Non-pigmented ciliary epithelial cell (primary cell): ENCODE measurements around the gene YIF1B.

Experiments
- DNase-seq: peaks from one replicate; pipeline ENCODE4 v3.0.0-alpha.2; 2010; ENCODE audit warnings: low read depth

Gene YIF1B

DNA sequence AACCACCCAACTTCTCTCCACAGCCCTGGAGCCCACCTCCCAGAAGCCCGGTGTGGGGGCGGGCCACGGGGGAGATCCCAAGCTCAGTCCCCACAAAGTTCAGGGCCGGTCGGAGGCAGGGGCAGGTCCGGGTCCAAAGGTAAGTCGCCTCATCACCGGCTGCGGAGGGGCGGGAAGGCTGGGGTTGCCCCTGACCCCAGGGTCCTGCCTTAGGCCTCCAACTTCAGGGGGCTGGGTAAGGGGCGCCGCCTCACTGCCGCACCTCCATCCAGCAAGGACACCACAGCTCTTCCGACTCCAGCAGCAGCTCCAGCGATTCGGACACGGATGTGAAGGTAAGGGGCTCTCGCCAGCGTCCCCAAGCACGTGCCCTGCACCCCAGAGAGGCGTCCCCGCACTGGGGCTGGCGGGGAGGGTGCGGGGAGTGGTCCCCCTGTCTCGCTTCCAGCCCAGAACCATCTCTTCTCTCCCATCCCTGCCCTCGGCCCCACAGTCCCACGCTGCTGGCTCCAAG, 11.3 kb downstream of the YIF1B start:
- no peak for DNase-seq

GRCh38 chr19:38303517-38304351, 12.0 kb downstream of the YIF1B start, which contains the start of gene C19orf33:
TSS of gene C19orf33 (plus strand) at chr19:38304251. CDS start at chr19:38304262, 11 bp downstream.
- no peak for DNase-seq

- no peak for DNase-seq
These were observed 16.7 kb downstream of the YIF1B start for GRCh38 chr19:38298821-38299680.

GRCh38 chr19:38294090-38294489, 21.7 kb downstream of the YIF1B start:
- no peak for DNase-seq

DNA sequence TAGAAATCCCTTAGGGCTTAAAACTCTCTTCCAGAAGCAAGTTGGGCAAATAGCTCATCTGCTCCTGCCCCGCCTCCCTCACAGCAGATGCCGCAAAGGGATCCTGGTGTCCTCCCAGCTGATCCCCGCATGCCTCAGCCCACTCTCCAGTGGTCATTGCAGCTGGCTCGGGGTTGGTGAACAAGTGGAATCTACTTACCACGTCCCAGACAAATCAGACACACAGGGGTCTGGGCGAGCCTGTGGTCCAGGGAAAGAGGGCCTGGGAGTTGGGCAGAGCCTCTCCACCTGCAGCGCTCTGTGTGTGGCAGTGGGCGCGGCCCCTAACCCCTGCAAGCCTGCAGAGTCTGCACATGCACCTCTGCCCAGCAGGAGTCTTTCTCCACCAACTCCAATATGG, 22.5 kb downstream of the YIF1B start:
- no peak for DNase-seq

- no peak for DNase-seq
These were observed 23.9 kb downstream of the YIF1B start for GRCh38 chr19:38291855-38292254.

DNA sequence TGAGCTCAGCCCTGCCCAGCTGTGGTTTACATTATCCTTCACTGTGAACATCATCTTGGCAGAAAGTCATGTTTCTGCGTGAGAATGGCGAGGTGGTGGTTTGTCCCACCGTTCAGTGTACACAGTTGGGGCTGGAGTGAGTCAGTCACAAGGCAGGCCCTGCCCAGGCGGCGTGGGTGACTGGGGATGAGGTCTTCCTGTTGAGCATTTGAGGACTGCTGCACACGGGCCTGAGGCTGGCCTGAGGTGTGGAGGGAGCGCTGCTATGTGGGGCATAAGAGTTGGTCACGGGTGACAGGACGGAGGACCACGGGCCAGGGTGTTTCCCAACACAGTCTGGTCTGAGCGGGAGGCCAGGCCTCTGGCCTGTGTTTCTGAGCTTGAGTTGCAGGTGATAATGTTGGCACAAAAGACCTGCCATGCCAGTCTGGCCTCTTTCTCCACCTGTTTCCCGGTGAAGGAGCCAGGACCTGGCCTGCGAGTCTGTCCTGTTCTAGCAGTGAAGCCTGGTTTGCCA, 25.1 kb downstream of the YIF1B start:
- DNase-seq = peak; percentile 51

DNA sequence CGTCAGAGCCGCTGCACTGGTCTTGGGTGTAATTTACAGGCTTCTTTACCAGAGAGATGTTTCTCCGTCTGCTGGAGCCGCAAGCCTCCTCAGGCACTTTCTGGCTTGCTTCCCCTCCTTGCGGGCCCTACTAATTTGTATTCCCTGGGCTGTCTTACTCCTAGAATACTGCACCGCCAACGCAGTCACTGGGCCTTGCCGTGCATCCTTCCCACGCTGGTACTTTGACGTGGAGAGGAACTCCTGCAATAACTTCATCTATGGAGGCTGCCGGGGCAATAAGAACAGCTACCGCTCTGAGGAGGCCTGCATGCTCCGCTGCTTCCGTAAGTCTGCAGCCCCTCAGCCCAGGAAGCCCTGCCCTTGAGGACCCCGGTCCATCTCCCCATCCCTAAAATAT, 25.8 kb downstream of the YIF1B start:
- no peak for DNase-seq

- DNase-seq = no peak
These were observed 27.5 kb downstream of the YIF1B start for GRCh38 chr19:38288123-38288855.

DNA sequence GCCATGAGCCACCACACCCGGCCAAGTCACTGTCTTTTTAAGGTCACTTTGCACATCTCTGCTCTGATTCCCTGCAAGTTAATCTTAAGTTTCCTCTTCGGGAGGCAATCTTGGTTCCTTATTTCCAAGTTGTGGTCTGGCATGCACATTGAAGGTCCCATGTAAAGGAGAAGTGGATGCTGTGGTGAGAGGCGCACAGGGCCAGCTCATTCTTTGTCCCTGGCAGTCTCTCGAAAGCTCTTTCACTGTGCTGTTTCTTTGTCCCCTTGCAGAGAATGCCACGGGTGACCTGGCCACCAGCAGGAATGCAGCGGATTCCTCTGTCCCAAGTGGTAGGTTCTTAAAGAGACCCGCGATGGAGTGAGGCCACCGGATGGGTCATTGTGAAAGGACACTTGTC, 28.1 kb downstream of the YIF1B start:
- no peak for DNase-seq

DNA sequence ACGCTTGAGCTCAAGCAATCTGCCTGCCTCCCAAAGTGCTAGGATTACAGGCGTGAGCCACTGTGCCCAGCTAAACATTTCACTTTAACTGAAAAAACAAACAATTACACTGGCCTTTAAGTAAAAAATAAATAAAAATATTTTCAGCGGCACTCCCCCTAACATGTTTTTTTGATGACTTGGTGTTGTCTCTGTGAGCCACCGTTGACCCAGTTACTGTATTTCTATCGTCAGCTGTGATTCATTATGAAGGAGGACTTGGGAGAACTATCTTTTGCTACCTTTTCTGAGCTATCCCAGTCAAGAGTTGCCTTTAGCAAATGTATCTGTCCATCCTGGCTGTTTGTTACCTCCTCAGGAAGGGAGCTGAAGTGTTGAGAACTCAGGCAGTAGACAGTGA, 30.2 kb downstream of the YIF1B start:
- no peak for DNase-seq

GRCh38 chr19:38284422-38284821, 31.3 kb downstream of the YIF1B start:
- no peak for DNase-seq

- no peak for DNase-seq
These were observed 32.5 kb downstream of the YIF1B start for GRCh38 chr19:38283271-38283670.

GRCh38 chr19:38281811-38282566, 33.8 kb downstream of the YIF1B start:
- no peak for DNase-seq

GRCh38 chr19:38280030-38280921, 35.5 kb downstream of the YIF1B start:
- no peak for DNase-seq

DNA sequence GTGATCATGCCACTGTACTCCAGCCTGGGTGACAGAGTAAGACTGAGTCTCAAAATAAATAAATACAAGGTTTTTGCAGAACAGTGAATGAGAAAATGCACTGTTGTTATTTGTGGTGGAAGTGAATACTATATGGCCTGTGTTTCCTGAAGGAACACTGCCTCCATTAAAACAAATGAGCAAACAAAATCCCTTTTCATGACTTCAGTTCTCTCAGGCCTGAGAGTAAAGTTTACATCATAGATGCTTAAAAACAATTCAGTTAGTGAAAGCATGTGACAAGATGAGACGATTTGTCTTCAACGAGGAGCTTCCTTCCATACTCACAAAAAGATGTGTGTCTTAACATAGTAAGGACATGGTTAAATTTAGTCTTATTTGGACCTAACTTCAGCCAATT, 37.0 kb downstream of the YIF1B start:
- DNase-seq = no peak

- no peak for DNase-seq
These were observed 37.6 kb downstream of the YIF1B start for GRCh38 chr19:38277969-38278680.

- no peak for DNase-seq
These were observed 38.2 kb downstream of the YIF1B start for GRCh38 chr19:38277549-38277948.

- DNase-seq = no peak
These were observed 38.7 kb downstream of the YIF1B start for GRCh38 chr19:38276942-38277517.
